ENCODE results near the gene SDK1. TPM values are rescaled to one million over a fixed set of nuclear protein-coding genes. Genes with fewer than 3 reads are reported as not detected.

The SDK1 gene
- total and polyA plus RNA-seq, 2 donors (not counting 3 experiments of a cell fraction or from before 2014, with no cell fraction given), result 1.6 to 3.9 TPM

- POLR2A ChIA-PET, result no interaction called here
These were observed 103.4 kb downstream of the SDK1 start for GRCh38 chr7:3404501-3404900.

More at GRCh38 chr7:3404501-3404900, 103.4 kb downstream of the SDK1 start:
- H3K9me1 ChIP-seq (replicated peaks; ENCODE audit: control insufficient read depth, extremely low read depth, insufficient read depth, low read length), result no peaks in the 10 kb centered on the region
- no peaks in the 10 kb centered on the region for H3K36me3 ChIP-seq (ENCODE audit: control insufficient read depth in 2 of 2, extremely low read depth in 1 of 2, insufficient read depth in 2 of 2, low read length in 2 of 2)
- no peaks in the 10 kb centered on the region for H3K4me1 ChIP-seq (ENCODE audit: control insufficient read depth, extremely low read depth, insufficient read depth, low read length)
- H3K27ac ChIP-seq (ENCODE audit: insufficient read depth, low read depth, low read length), result no peak overlapping the region
- no peaks in the 10 kb centered on the region for H4K20me1 ChIP-seq (replicated peaks; ENCODE audit: control insufficient read depth, extremely low read depth, insufficient read depth, low read length)
- FAIRE-seq (no peak), DNase-seq (ENCODE audit: low read depth, low spot score) (peak; percentile 35)
- TF ChIP-seq JUN (IDR thresholded peaks at IDR 0.05; ENCODE audit: borderline replicate concordance, insufficient read depth, insufficient read length, low read depth) (no peak), GATA2 (IDR thresholded peaks at IDR 0.05; ENCODE audit: insufficient read depth, insufficient read length, low read depth, low read length) (peak; percentile 42), CTCF (IDR thresholded peaks at IDR 0.05; ENCODE audit: extremely low read depth in 1 of 2, insufficient read depth in 1 of 2, low read depth in 1 of 2, low read length in 2 of 2) (no peak), POLR2AphosphoS5 (IDR thresholded peaks at IDR 0.05; ENCODE audit: insufficient read depth, low read depth, low read length) (no peak)
- no peaks in the 10 kb centered on the region for H3K79me2 ChIP-seq (ENCODE audit: control insufficient read depth, insufficient read depth, low read length)
- H3K9ac ChIP-seq (replicated peaks; ENCODE audit: extremely low read depth, insufficient read depth, low read length), result no peak overlapping the region
- no peaks in the 10 kb centered on the region for H3K27me3 ChIP-seq (ENCODE audit: control insufficient read depth in 2 of 2, insufficient read depth in 2 of 2, low read length in 2 of 2)
- dilution Hi-C loops (cut with MboI; ENCODE audit: extremely low pct_ligation_motif_present, low sequenced_read_pairs) (no loop called here), intact Hi-C loops (cut with micrococcal nuclease) (no loop called here)
- no peaks in the 10 kb centered on the region for H3K9me3 ChIP-seq (replicated peaks; ENCODE audit: control insufficient read depth, insufficient read depth, low read length)
- H2AFZ ChIP-seq (ENCODE audit: low read depth, low read length), result no peak overlapping the region
- H3K4me3 ChIP-seq (replicated peaks in 1 of 3; ENCODE audit: insufficient read depth in 1 of 3, low read depth in 1 of 3, low read length in 3 of 3), result no peak overlapping the region
- no TSS peak for BruUV-seq (replicated peaks)
- CTCF ChIA-PET, result interaction anchor here (0.7 to 1.1 kb wide), 3 partner anchors 10 to 16 kb away, joined by 3 to 4 read pairs (median 3); no protein-coding TSS in a partner anchor
- no peak overlapping the region for H3K4me2 ChIP-seq (ENCODE audit: insufficient read depth, low read length)

All from endothelial cell of umbilical vein (primary cell).